Measurements from ENCODE around the gene DOCK7. TPM values are rescaled to one million over a fixed set of nuclear protein-coding genes. Genes with fewer than 3 reads are reported as not detected.

The DOCK7 gene
- total RNA-seq, 1 experiment from 2014 or later: 70.1 TPM

GRCh38 chr1:62688687-62689085 is 500 bp upstream of the DOCK7 start:
- Histone ChIP-seq H4K20me1 (ENCODE audit: low read length) (peaks cover 4% of the 10 kb centered on the region; the same call in 1 of the 2 replicates), H3K4me1 (ENCODE audit: insufficient read depth, low read length) (peaks cover 34% of the 10 kb centered on the region), H3K36me3 (ENCODE audit: low read depth, low read length) (no peaks in the 10 kb centered on the region), H3K9me2 (replicated peaks; ENCODE audit: low read length) (no peaks in the 10 kb centered on the region), H3F3A (ENCODE audit: low read length, unreplicated experiment) (peaks cover 4% of the 10 kb centered on the region), H3K4me2 (ENCODE audit: low read length) (peak overlapping the region; percentile 89), H3K27me3 (ENCODE audit: low read length) (no peaks in the 10 kb centered on the region), H3K79me2 (ENCODE audit: low read length) (peaks cover 38% of the 10 kb centered on the region), H3K4me3 (ENCODE audit: low read length) (peak overlapping the region; percentile 85), H3K9me3 (ENCODE audit: low read length) (no peaks in the 10 kb centered on the region), H3K9ac (ENCODE audit: low read length) (peak overlapping the region; percentile 78), H3K27ac (ENCODE audit: low read length) (no peak overlapping the region), H2AFZ (ENCODE audit: low read length) (peak overlapping the region; percentile 91)
- intact Hi-C loops (cut with micrococcal nuclease): loop anchor here (2.0 to 5.0 kb wide), 2 partner anchors 58 to 156 kb away; no protein-coding TSS in a partner anchor
- CTCF ChIA-PET: no interaction called here
- POLR2A ChIA-PET (ENCODE audit: unreplicated experiment): no interaction called here
- TF ChIP-seq EZH2phosphoT487 (IDR thresholded peaks at IDR 0.05; ENCODE audit: borderline replicate concordance, low read length) (no peak), EZH2 (IDR thresholded peaks at IDR 0.05; ENCODE audit: low read length, unreplicated experiment) (no peak), CTCF (conservative IDR thresholded peaks at IDR 0.05; ENCODE audit: low read depth, low read length) (no peak)
- BruUV-seq (replicated peaks): no TSS peak
- ATAC-seq: no peak
- DNase-seq: peak; percentile 28

GRCh38 chr1:62687421-62687902 is 724 bp downstream of the DOCK7 start:
- H3K79me2 ChIP-seq (ENCODE audit: low read length): peaks cover 50% of the 10 kb centered on the region
- no peaks in the 10 kb centered on the region for H3K27me3 ChIP-seq (ENCODE audit: low read length)
- POLR2A ChIA-PET (ENCODE audit: unreplicated experiment): no interaction called here
- no peaks in the 10 kb centered on the region for H3K36me3 ChIP-seq (ENCODE audit: low read depth, low read length)
- DNase-seq (peak; percentile 42), ATAC-seq (peak; percentile 9)
- no TSS peak for BruUV-seq (replicated peaks)
- no peaks in the 10 kb centered on the region for H3K9me2 ChIP-seq (replicated peaks; ENCODE audit: low read length)
- CTCF ChIA-PET: no interaction called here
- H3F3A ChIP-seq (ENCODE audit: low read length, unreplicated experiment): peaks cover 4% of the 10 kb centered on the region
- H3K4me1 ChIP-seq (ENCODE audit: insufficient read depth, low read length): peaks cover 34% of the 10 kb centered on the region
- intact Hi-C loops (cut with micrococcal nuclease): loop anchor here (5.0 kb wide), 1 partner anchor 155 kb away; no protein-coding TSS in a partner anchor
- no peak for TF ChIP-seq EZH2phosphoT487 (IDR thresholded peaks at IDR 0.05; ENCODE audit: borderline replicate concordance, low read length)
- TF ChIP-seq CTCF (conservative IDR thresholded peaks at IDR 0.05; ENCODE audit: low read depth, low read length): no peak
- no peak for TF ChIP-seq EZH2 (IDR thresholded peaks at IDR 0.05; ENCODE audit: low read length, unreplicated experiment)
- peak overlapping the region; percentile 85 for H3K4me3 ChIP-seq (ENCODE audit: low read length)
- H2AFZ ChIP-seq (ENCODE audit: low read length): peak overlapping the region; percentile 91
- H3K4me2 ChIP-seq (ENCODE audit: low read length): peak overlapping the region; percentile 89
- peak overlapping the region; percentile 78 for H3K9ac ChIP-seq (ENCODE audit: low read length)
- peaks cover 8% of the 10 kb centered on the region; the same call in 1 of the 2 replicates for H4K20me1 ChIP-seq (ENCODE audit: low read length)
- H3K27ac ChIP-seq (ENCODE audit: low read length): 0 out of 2 replicates have a peak overlapping the region, but pooled peaks have one; percentile 12
- H3K9me3 ChIP-seq (ENCODE audit: low read length): no peaks in the 10 kb centered on the region

GRCh38 chr1:62686822-62687221 is 1.4 kb downstream of the DOCK7 start:
- TF ChIP-seq CTCF (conservative IDR thresholded peaks at IDR 0.05; ENCODE audit: low read depth, low read length) (no peak), EZH2 (IDR thresholded peaks at IDR 0.05; ENCODE audit: low read length, unreplicated experiment) (no peak), EZH2phosphoT487 (IDR thresholded peaks at IDR 0.05; ENCODE audit: borderline replicate concordance, low read length) (no peak)
- H3K36me3 ChIP-seq (ENCODE audit: low read depth, low read length): no peaks in the 10 kb centered on the region
- DNase-seq (no peak), ATAC-seq (no peak)
- peaks cover 34% of the 10 kb centered on the region for H3K4me1 ChIP-seq (ENCODE audit: insufficient read depth, low read length)
- H3F3A ChIP-seq (ENCODE audit: low read length, unreplicated experiment): peaks cover 4% of the 10 kb centered on the region
- POLR2A ChIA-PET (ENCODE audit: unreplicated experiment): no interaction called here
- H3K79me2 ChIP-seq (ENCODE audit: low read length): peaks cover 57% of the 10 kb centered on the region
- peak overlapping the region; percentile 91; the same call in 1 of the 2 replicates for H2AFZ ChIP-seq (ENCODE audit: low read length)
- peak overlapping the region; percentile 89 for H3K4me2 ChIP-seq (ENCODE audit: low read length)
- CTCF ChIA-PET: no interaction called here
- no peaks in the 10 kb centered on the region for H3K27me3 ChIP-seq (ENCODE audit: low read length)
- no peaks in the 10 kb centered on the region for H3K9me3 ChIP-seq (ENCODE audit: low read length)
- H3K27ac ChIP-seq (ENCODE audit: low read length): no peak overlapping the region
- BruUV-seq (replicated peaks): no TSS peak
- peak overlapping the region; percentile 78 for H3K9ac ChIP-seq (ENCODE audit: low read length)
- no peaks in the 10 kb centered on the region for H3K9me2 ChIP-seq (replicated peaks; ENCODE audit: low read length)
- H4K20me1 ChIP-seq (ENCODE audit: low read length): peaks cover 8% of the 10 kb centered on the region; the same call in 1 of the 2 replicates
- intact Hi-C loops (cut with micrococcal nuclease): loop anchor here (5.0 kb wide), 1 partner anchor 155 kb away; no protein-coding TSS in a partner anchor
- H3K4me3 ChIP-seq (ENCODE audit: low read length): peak overlapping the region; percentile 85
